NCI-H2107 (cell line): Measurements from ENCODE around the gene ADCY7.

Experiments
- DNase-seq: peaks from one replicate; lab custom pipeline; 2025; lab: John Stamatoyannopoulos, UW

ADCY7 gene

DNA sequence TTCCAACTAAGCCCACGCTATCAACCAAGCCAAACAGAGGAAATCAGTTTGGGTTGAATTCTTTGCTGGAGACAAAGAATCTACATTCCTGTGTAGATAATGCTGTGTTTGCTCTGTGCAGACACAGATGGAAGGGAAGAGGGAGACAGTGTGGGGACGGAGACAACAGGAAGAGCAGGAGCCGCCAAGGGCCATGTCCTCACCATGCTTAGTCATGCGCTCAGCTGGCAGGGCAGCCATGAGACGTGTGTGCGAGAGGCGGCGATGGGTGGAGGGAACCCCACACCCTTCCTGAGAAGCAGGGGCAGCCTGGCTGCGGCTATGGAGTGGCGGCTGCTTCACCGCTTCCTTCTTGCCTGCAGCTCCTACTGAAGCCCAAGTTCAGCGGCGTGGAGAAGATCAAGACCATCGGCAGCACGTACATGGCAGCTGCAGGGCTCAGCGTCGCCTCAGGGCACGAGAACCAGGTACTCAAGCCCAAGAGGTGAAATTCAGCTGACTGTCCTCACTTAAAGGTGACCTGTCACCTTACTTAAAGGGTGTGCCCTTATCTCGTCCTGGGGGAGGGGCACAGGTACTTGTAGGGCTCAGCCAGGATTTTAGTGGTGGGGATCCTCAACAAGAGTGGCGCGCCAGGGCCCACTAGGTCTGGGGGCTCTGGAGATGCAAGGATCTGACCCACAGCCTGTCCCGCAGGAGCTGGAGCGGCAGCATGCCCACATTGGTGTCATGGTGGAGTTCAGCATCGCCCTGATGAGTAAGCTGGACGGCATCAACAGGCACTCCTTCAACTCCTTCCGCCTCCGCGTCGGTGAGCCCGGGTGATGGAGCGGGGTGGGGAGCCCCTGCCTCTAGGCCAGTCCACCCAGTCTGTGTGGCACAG lies 47.5 kb downstream of the ADCY7 start:
- no peak for DNase-seq

DNA sequence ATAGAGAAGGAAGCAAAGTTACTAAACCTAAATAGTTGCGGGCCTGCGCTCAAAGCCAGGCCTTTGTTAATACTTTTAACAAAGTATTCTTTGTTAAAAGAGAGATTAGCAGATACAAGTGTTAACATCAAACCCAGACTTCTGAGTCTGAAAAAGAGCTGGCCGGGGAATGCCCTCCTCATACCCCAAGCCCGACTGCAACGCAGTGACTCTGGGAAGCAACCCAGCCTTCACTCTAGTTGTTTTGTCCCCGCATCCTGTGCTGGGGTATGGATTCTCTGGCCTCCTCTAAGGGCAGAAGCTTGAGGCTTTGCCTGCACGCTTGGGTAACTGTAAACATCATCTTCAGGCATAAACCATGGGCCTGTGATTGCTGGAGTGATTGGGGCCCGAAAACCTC lies 48.3 kb downstream of the ADCY7 start:
- no peak for DNase-seq

DNA sequence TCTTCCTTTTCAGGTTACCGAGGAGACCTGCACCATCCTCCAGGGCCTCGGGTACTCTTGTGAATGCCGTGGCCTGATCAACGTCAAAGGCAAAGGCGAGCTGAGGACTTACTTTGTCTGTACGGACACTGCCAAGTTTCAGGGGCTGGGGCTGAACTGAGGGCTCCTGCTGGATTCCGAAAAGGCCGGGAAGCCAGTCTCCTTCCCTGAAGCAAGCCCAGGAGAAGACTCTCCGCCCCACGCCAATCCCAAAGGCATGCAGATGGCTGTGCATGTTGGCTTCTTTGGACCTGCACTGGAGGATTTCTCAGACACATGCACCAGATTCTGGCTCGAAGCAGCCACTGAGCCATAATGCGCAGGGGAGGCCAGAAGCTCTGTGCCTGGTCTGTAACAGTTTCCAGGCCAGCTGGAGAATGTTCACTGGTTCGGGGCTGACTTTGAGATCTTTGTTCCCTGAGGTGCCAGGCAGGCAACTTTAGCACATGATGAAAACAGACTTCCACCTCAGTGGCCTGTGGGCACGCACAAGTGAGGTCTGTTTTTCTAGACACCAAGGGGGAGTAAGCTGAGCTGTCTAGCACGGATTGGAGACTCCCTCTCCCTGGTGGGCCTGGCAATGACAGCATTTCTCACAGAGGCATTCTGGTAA lies 49.1 kb downstream of the ADCY7 start:
- no peak for DNase-seq

DNA sequence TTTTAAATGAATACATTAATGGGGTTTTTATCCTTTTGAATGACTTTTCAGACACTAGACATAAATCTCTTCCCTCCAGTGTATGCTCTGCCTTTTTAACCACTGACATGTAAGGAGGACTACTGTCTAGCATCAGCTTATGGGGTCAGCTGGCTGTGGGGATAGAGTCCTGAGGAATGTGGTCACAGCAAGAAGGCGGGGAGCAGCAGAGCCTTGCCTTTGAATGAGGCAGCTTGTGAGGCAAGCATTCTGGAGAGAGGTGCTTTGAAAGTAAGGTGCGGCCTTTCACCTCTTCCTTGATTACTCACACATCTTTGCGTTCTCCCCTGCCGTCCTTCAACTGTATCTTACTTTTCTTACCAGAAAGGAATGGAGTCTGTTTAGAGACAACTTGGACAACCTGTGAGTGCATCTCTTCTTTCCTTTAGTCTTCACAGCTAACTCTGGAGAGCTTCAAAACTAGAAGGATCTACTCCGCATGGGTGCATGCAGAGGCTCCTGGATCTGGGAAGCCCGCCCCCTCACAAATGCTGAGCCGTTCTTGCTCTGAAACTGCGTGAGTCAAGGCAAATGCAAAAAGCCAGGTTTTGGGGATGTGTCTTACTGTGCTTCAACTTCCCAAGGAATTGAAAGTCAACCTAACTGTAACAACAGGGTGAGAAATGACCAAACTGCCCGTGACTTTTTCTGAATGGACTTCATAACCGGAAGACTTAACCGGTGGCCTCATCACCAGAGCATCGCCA lies 49.9 kb downstream of the ADCY7 start:
- no peak for DNase-seq

DNA sequence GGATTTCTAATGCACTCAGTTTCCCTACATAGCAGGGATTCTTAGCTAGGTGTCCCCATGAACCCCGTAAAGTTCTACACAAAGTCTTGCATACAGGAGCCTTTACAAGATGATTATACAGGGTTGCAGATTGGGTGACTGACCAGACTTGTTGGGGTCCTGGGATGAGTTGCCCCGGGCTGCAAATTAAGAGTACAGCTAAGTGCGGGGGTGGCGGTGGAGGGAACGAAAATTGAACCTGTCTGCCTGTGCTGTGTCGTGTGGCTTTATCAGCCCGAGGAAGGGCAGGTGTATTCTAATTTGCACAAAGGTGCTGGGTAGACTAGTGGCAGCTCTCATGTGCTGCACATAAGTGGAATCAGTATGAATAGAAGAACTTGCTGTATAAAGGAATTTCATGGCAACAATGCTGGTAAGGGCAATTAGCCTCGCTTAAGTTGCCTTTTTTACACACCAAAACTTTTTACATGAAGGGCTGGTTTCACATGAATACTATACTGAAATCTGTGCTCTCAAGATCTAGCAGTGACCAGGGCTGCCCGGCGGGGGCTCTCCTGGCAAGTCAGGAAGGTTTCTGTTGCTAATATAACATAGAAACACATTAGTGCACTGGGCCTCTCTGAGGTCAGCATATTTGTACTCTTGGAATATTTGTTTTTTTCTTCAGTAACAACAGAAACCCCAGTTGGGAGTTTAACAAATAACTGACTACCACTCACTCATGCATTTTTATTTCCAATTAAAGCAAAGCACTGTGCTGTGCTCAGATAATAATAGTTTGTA lies 50.7 kb downstream of the ADCY7 start:
- no peak for DNase-seq

DNA sequence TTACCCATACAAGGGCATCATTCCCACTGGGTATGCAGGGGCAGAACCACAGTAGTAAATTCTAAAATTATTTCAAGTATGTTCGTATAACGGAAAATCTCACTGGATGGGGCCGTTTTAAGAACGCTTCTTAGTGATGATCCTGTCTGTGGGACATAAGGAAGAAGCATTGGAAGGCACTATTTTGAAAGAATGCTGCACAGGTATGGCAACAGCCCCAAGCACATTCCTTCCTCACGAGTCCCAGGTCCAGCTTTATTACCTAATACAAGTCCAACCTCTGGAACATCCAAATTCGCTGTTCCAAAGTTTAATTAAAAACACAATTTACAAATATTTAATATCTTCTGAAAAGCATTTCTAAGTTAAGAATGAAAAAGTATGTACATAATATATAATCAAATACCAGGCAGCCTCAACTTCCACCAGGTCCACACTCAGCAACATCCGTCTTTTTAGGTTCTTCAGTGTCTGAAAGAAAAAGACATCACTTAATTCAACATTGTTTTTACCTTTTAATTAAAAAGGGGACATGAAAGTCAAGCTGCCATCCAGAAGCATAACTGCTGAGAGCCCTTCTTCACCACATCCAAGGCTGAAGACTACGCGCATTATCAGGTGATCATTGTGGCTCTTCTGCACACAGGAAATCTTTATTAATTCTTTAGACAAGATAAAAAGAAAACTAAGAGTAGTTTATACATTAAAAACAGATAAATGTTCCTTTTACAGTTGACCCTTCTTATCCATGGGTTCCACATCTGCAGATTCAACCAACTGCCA lies 52.6 kb downstream of the ADCY7 start:
- DNase-seq: no peak

DNA sequence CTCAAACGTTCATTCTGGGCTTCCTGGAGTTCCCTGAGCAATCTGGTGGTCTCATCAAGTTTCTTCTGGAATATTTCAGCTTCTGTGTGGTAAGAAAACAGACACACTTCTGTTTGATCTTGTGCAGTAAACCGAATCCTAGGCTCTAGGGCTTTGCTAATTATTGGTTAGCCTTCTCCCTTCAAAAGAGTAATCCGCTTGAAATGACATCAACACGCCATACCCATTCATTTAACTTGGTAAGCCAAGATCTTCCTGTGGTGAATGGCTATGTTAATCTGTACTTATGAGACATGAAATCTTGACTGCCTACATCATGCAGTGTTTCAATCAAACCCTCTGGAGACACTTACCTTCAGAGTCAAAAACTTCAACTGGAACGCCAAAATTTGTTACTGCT lies 54.0 kb downstream of the ADCY7 start:
- DNase-seq: no peak

DNA sequence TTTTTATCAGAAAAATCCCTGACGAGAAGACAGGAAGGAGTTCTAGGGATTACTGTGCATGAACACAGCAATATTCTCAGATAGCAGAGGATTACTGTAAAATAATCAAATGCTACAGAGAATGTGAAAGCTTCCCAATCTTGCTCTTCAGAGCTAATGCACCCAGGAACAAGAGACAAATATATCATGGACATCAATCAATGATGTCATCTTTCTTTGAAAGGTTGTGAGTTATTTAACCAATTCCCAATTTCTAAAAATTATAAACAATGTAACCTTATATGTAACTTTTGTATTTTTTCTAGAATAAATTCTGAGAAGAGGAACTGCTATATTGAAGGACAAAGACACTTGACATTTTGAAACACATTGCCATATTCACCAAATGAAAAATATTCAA lies 56.0 kb downstream of the ADCY7 start:
- DNase-seq: no peak

DNA sequence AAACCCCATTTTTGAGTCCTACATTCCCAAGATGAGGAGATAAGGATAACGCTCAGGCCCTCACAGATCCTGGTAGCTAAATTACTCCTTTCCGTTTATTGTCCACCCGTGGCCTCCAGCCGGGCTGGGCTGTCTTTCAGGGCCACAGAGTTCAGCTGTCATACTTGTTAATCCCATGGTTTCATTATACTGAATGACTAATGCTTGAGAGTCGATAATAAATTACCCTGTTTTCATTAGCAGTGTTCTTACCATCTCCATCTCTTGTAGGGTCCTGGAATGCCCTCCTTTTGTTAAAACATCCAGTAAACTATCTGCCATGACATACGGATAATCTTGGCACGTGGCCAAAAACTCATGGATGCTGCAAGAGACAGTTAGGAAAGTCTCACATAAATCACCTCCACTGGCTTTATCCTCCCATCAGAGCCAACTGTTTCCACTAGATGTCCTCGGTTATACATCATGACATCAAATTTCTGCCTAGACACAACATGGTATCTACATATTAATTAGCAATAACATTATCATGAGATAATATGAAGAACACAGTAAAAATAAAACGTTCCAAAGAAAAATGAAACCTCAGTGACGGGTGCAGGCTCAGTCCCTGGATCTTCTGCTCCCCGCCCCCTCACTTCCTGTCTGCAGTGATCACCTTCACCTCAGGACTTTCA lies 57.1 kb downstream of the ADCY7 start:
- DNase-seq: no peak

DNA sequence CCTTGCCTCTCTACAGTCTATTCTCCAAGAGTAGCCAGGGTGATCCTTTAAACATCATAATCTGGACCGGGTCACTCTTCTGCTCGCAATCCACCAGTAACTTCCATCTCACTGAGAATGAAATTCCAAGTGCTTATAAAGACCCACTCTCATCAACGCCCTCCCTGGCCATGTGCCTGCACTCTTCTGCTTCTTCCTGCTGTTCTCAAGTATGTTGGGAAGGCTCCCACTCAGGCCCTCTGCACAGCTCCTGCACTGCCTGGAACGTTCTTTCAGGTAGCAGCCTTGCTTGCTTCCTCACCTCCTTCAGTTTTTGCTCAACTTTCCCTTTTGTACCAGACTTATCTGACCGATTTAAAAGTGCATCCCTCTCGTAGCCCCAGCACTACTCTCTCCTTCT lies 58.0 kb downstream of the ADCY7 start:
- DNase-seq: no peak

DNA sequence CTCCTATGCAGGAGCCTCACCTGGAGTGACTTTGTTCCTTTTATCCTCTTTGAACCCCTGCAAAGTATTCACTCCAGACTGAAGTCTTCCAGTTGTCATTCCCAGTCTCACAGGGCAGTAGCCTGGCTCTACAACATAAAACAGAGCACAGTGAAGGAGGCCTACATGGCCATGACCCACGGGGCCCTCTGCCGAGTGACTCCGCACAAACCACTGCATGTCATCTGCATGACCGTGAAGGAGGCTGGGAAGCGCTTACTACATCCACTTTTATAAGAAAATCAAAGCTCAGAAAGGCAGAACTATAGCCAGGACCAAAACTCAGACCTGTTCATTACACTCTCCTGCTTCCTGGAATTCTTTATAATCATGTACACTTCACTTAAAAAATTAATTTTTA lies 59.9 kb downstream of the ADCY7 start:
- DNase-seq: no peak

DNA sequence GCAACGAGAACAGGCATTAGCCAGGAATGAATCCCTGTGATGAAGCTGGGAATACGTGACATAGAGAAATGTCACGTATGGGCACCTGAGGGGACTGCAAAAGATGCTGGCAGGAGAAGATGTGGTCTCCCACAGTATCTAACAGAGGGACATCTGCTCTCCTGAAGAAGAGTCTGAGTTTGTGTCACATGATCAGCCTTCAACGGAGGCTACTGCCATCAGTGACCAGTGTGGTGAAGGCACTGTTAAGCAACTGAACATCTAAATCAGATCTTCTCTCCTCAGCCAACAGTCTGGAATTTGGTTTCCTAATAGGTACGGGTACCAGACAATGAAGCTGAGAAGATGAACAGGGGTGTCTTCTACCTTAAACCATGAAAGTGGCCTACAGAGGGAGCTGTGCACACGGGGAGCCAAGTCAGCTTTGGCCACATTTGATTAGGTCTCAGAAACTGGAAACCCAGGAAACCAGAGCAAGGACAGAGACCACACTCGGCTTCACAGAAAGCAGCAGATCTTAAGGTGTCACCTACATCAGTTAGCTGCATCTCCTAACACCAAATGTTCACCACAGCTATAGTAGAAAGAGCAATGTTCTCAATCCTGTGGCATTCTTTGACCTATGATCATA lies 60.6 kb downstream of the ADCY7 start:
- DNase-seq: no peak

DNA sequence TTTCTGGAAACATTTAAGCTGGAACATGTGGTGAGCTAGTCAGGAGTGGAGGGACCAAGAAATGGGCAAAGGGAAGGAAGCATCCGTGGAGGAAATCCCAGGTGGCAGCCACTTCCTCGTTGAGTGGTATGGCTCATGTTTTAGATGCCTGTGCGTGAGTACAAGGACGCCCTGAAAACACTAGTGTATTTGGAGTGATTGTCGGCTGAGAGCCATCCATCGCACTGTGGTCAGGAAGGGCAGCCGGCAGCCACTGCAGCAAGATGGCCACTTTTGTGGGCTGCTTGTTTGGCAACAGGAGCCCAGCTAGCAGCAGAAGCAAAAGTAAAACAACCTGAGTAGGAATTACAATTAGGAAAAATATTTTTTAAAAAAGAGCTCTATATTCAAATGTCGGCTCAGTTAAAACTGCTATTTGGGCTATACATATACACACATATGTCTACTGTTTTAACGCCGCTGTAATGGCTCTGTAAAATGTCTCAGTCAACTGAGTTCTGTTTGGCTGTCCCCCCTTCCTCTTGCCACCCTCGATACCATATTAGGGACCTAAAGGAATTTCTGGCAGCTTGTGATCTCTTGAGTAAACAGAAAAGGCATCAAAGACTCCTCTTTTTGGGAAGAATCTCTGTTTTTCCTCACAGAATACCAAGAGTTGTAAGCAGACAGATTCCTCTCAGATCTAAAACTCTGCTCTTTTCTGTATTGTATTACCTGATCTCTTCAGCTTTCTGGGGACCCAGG lies 63.3 kb downstream of the ADCY7 start:
- DNase-seq: no peak

DNA sequence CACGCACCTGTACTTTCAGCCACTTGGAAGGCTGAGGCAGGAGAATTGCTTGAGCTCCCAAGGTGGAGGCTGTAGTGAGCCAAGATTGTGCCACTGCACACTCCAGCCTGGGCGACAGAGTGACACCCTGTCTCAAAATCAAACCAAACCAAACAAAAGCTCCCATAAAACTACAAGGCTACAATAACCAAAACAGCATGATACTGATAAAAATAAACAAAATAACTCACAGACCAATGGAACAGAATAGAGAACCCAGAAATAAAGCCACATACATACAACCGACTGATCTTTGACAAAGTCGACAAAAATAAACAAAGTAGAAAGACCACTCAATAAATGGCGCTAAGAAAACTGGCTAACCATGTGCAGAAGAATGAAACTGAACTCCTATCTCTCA lies 65.2 kb downstream of the ADCY7 start:
- DNase-seq: no peak

DNA sequence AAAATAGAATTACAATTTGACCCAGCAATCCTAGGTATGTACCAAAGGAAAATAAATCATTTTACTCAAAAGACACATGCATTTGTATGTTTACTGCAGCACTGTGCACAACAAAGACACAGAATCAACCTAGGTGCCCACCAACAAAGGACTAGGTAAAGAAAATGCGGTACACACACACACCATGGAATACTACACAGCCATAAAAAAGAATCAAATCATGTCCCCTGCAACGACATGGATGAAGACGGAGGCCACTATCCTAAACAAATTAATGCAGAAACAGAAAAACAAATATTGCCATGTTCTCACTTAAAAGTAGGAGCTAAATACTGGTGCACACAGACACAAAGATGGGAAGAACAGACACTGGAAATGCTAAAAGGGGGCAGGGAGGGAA lies 66.2 kb downstream of the ADCY7 start:
- DNase-seq: no peak

DNA sequence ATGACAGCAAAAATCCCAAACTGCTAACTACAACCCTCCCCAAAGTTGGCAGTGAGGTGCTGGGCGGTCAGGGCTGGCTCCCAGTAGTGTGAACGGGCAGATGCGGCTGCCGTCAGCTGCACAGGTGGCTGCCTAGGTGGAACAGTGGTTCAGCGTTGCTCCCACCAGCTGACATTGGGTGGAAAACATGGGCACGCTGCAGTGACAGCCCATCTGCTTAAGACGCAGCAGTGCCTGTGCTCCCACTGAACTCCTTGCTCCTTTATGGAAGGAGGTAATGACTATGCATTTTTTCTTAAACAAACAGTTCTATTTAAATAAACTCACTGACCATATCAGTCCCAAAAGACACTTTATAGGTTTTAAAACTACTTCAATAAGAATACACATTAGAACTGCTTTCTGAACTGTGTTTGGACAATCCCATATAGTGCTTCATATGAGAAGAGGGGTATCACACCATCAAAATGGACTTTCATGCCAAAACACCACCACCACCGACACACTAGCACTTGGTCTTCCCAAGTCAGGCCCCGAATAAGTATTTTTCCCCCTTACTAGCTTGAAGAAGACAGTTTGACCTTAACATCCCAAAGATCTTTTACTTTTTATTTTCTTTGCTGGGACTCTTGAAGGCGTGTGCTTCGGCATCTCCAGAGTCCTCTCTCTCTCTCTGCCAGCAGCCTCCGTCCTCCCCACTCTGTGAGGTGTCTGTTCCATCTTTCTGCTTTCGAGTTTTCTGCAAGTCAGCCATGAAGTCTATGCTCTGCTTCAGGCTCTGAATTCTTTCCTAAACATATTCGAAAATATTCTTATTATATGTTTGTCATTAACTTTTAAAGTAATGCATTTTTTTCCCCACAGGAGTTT lies 68.0 kb downstream of the ADCY7 start:
- DNase-seq: no peak

DNA sequence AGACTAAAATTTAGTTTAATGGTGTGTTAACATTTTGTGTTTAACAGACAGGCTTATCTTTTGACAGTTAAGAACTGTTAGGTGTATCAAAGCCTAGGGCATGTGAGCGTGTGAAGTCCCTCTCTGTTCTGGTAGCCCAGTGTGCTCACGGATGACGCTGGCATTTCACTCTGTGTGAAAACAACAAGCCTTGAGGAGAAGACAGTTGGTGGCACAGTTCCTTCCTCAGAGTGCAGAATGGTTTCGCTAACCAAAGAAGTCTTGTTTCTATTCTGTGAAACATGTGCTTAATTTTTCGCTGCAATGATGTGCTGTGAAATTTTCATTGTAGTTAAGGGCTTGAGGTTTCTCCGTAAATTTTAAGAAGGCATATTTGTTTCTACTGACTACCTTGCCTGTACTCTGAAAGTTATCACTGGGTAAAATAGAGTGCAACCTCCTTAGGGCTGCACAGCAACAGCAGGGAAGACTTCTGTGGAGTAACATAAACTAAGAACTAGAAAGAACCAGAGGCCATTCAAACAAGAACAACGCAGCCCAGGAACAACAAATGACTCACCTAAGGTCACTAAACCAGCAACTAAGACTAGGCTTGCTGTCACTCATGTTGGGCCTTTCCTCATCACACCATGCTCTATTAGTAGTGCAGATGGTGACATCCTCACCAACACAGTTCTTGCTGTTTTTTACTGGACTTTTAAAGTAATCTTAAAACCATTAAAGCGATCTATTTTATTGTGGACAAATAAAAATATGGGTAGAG lies 69.0 kb downstream of the ADCY7 start:
- DNase-seq: no peak

DNA sequence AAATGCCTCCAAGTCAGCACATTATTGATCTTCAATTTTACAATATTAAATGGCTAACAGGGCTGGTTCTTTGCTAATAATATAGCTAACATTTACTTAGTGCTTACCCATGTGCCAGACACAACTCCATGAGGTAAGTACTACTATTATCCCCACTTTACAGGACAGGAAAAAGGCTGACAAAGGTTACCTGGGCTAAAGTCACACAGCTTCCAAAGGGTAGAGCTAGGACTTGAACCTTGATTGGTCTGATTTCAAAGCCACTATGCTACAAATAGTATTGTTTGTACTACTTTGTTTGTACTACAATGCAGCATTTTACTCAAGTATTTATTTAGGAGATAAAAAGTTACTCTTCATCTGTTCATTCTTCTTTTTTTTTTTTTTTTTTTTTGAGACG lies 70.5 kb downstream of the ADCY7 start:
- no peak for DNase-seq
